Stimulated activated CD8-positive, alpha-beta memory T cell treated with anti-CD3 and anti-CD28 coated beads, Interleukin-4, amount 100 ng/mL, for 48 hours (primary cell): Measurements from ENCODE around the gene LIX1L.
A peak's percentile ranks its signal among the peaks of the same experiment; 100 is the strongest.

Experiments
- DNase-seq: peaks from one replicate; pipeline ENCODE4 v3.0.0-alpha.2; 2020

The LIX1L gene

DNA sequence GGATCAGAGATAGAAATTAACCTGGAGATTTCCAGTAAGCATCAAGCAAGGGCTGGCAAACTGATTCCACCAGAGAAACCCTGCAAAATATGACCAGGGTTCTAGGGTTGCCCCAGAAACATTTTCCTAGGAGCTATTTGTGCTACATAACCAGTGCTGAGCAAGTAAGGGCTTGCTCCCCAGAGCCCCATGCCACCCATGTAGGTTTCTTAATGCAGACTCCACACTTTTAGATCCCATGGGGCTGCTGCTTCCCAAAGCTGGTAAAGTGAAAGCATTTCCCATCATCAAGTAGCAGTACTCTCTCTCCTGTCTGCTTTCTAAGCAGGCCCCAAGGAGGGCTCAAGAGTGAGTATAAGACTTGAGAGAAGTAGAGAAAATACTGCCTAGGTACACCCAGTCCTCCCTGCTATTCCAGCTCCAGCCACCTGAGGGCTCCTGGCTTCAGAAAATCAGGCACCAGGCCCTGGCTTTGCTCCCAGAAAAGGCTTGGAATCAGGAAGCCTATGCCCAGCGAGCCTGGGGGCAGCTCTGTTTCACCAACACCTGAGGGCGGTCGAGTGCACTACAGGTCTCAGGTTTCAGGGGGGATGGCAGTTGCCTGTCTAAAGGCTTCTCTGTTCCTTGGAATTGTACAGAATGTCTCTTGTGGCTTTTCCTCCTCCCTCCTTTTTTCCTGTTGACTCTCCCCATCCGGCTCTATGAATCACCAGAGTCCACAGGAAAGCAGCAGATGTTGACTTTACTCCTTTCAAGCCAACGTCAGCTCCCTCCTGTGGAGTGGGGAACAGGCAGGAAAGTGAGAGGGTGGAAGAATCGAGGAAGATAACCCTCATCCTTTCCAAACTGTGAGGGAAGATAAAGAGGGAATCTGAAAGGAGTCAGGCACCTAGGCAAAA, 66.0 kb downstream of the LIX1L start:
- peak; percentile 74 for DNase-seq

DNA sequence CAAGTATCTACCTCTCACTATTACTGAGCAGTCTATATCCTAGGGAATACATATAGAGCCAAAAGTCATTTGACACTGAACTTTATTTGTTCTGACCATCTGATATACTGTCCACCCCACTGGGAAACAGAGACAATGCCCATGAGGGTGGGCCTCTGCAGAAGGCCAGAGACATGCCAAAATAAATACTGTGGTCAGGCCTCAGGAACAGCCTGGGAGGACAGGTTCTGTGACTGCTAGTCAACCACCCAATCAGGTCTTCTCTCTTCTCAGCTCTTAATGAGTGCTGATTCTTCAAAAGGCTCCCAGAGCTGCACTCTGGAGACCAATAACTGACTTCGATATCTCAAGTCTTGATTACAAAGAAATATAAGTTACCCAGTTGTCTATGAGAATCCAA, 66.7 kb downstream of the LIX1L start:
- DNase-seq = no peak

DNA sequence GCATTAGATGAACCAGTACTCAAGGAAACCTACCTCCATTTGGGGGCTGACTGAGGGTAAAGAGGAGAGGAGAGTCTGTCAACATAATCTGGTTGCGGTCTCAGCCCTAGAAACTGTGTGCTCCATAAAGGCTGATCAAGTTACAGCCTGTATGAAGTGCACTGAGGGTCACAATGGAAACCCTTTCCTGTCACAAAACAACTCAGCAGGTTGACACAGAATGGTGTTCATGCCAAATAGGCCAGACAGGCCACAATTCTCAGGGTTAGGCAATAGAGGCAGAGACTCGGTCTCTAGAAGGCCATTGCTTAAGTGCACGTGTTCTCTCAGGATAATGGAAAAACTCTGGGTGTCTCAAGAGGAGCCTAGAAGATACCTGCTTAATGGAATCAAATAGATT, 68.1 kb downstream of the LIX1L start:
- DNase-seq = no peak

- DNase-seq = no peak
These were observed 70.2 kb downstream of the LIX1L start for GRCh38 chr1:145887631-145888030.

- no peak for DNase-seq
These were observed 71.0 kb downstream of the LIX1L start for GRCh38 chr1:145886816-145887215.

DNA sequence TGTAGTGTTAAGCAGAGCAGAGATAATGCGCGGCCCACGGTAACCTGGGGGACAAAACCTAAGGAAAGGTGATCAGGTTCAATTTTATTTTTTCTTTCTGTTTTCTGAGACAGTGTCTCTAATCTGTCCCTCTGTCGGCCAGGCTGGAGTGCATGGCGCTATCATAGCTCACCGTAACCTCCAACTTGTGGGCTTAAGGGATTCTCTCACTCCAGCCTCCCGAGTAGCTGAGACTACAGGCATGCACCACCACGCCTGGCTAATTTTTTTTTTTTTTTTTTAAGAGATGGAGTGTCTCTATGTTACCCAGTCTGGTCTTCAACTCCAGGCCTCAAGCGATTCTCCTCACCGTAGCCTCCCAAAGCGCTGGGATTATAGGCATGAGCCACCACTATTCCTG, 71.4 kb downstream of the LIX1L start:
- no peak for DNase-seq

DNA sequence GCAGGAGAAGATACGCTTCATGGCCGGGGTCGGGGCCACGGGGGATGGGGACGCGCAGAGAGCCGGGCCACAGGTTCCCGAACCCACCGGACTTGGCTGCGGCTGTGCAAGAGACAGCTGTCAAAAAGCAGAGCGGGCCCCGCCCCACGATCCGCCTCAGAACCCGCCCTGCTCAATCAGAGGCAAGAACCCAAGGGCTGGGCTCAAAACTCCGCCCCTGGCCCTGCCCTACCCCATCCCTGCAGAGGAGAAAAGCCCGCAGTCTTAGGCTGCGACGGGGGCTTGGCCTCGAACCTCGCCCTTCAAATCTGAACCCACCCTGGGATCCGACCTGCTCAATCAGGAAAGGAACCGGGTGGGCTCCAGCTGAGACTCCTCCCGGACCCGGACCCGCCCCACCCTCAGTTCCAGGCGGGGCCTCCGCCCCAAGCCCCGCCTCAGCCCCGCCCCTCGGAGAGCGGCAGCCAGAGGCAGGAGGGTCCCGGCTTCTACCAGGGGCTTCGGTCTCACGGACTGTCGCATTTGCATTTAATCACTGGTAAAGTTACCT, 72.0 kb downstream of the LIX1L start, which contains the start of gene ANKRD35:
TSS of gene ANKRD35 (minus strand) at position 129 of the 550 bp plus-strand sequence. CDS start at position 21, 108 bp downstream.
- peak; percentile 92 for DNase-seq

DNA sequence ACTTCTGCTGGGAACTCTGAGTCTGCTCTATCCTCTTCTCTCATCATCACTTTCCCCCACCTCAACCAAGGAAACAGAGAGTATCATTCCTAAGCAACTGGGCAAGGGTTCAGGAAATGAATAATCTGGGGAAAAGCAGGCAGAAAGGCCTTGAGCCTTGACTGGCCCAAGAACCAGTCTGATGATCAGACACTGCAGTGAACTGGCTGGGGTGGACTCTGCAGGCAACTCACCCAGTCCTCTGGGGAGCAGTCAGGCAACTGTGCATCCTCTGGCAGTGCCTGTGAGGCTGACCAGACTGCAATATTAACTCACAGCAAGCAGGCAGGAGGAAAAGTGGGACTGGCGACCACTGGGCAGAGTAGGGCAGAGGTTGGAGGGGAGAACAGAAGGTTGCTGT, 73.1 kb downstream of the LIX1L start:
- no peak for DNase-seq
